GM12878 (cell line): ENCODE results near the gene MATN1. TPM values are rescaled to one million over a fixed set of nuclear protein-coding genes. Genes with fewer than 3 reads are reported as not detected.
A peak's percentile ranks its signal among the peaks of the same experiment; 100 is the strongest.

ENCODE experiments used
- ASH2L ChIP-seq: fragments of 300-600, 200-600 bp; sonication (generic); IDR thresholded peaks from 2 replicates; pipeline ENCODE4 v1.6.1; 2017; ENCODE audit warnings: low read depth, mild to moderate bottlenecking, borderline replicate concordance
- CREM ChIP-seq: IDR thresholded peaks from 2 replicates; pipeline ENCODE4 v1.6.1; 2014; ENCODE audit warnings: antibody characterized with exemption, low read depth
- CUX1 ChIP-seq: IDR thresholded peaks from 2 replicates; pipeline ENCODE4 v1.6.1; 2012; ENCODE audit warnings: improper control_type of control experiment, low read depth, low read length; ENCODE audit not compliant: insufficient replicate concordance
- ELK1 ChIP-seq: IDR thresholded peaks from 2 replicates; pipeline ENCODE4 v1.6.1; 2012; ENCODE audit warnings: low read depth, low read length, improper control_type of control experiment
- FOXK2 ChIP-seq: fragments of 450-650 bp; IDR thresholded peaks from 2 replicates; pipeline ENCODE4 v1.6.1; 2017; ENCODE audit warnings: mild to moderate bottlenecking, moderate library complexity
- HDAC2 ChIP-seq: fragments of 200-600 bp; sonication (generic); IDR thresholded peaks from 2 replicates; pipeline ENCODE4 v1.6.1; 2017
- IRF4 ChIP-seq: IDR thresholded peaks from 2 replicates; pipeline ENCODE4 v1.6.1; 2011; ENCODE audit warnings: low read depth, low read length
- JUNB ChIP-seq: IDR thresholded peaks from 2 replicates; pipeline ENCODE4 v1.6.1; 2016; ENCODE audit warnings: antibody characterized with exemption, mild to moderate bottlenecking
- LARP7 ChIP-seq: fragments of 450-650 bp; IDR thresholded peaks from 2 replicates; pipeline ENCODE4 v1.6.1; 2017; ENCODE audit warnings: mild to moderate bottlenecking
- NR2C2 ChIP-seq: IDR thresholded peaks from 2 replicates; pipeline ENCODE4 v1.6.1; 2011; ENCODE audit warnings: borderline replicate concordance, low read depth; ENCODE audit not compliant: control insufficient read depth, insufficient read length
- POLR2A ChIP-seq: IDR thresholded peaks from 2 replicates; pipeline ENCODE4 v1.6.1; 2011; ENCODE audit warnings: low read depth, mild to moderate bottlenecking, low read length
- RAD51 ChIP-seq: fragments of 450-650 bp; IDR thresholded peaks from 2 replicates; pipeline ENCODE4 v1.6.1; 2016; ENCODE audit warnings: moderate library complexity, mild to moderate bottlenecking, inconsistent platforms
- RELA ChIP-seq: fragments of 450-650 bp; IDR thresholded peaks from 2 replicates; pipeline ENCODE4 v1.8.0; 2014; ENCODE audit warnings: borderline replicate concordance; ENCODE audit not compliant: partially characterized antibody
- SMC3 ChIP-seq: IDR thresholded peaks from 2 replicates; pipeline ENCODE4 v1.6.1; 2011; ENCODE audit warnings: low read length, improper control_type of control experiment, borderline replicate concordance
- TBL1XR1 ChIP-seq: IDR thresholded peaks from 2 replicates; pipeline ENCODE4 v1.6.1; 2012; ENCODE audit warnings: low read depth, low read length, improper control_type of control experiment
- TCF3 ChIP-seq: IDR thresholded peaks from 2 replicates; pipeline ENCODE4 v1.6.1; 2012; ENCODE audit warnings: low read depth, mild to moderate bottlenecking, low read length, borderline replicate concordance; ENCODE audit not compliant: insufficient read depth
- ZNF217 ChIP-seq: fragments of 450-650 bp; IDR thresholded peaks from 2 replicates; pipeline ENCODE4 v1.6.1; 2017; ENCODE audit warnings: antibody characterized with exemption, mild to moderate bottlenecking
- polyA plus RNA-seq, 11 experiments: library from polyadenylated mRNA; depleted of rRNA in 4 of 11; unstranded in 6 of 11; stranded (reverse) in 5 of 11; fragments of >200 nt; fragmentation: Nextera tagmentation in 4 of 11; fragmentation: Illumina TruSeq in 1 of 11; extraction: Ambion mirVana in 4 of 11; extraction: Trizol in 1 of 11; gene quantifications; 1 replicate in 1 of 11; 2 replicates in 10 of 11; pipeline versions ENCODE4 v1.2.1 to v1.2.3, GENCODE V29; 2011 to 2016; ENCODE audit warnings: inconsistent platforms in 2 of 11, missing spikeins in 2 of 11, low read depth in 1 of 11
- total RNA-seq, 4 experiments: library from RNA; depleted of rRNA in 3 of 4; stranded (reverse); fragments of >200 nt in 3 of 4; fragmentation: Illumina TruSeq in 1 of 4; extraction: Trizol in 1 of 4; gene quantifications; 2 replicates each; pipeline versions ENCODE4 v1.2.1 to v1.2.3, GENCODE V29; 2013 to 2021
- TF ChIP-seq, protein P1 (sequence below): fragments of 450-650 bp; IDR thresholded peaks from 2 replicates; pipeline ENCODE4 v1.6.1; 2017; ENCODE audit warnings: mild to moderate bottlenecking, moderate library complexity
- TF ChIP-seq, protein P2 (sequence below): fragments of 450-650 bp; IDR thresholded peaks from 2 replicates; pipeline ENCODE4 v1.6.1; 2017; ENCODE audit warnings: low read depth, mild to moderate bottlenecking, moderate library complexity

The MATN1 gene
- total and polyA plus RNA-seq, 10 of the 15 experiments (the other 5 are each of a cell fraction or from before 2014, with no cell fraction given): 0.04 to 0.50 (median 0.10) TPM; not detected in 1

DNA sequence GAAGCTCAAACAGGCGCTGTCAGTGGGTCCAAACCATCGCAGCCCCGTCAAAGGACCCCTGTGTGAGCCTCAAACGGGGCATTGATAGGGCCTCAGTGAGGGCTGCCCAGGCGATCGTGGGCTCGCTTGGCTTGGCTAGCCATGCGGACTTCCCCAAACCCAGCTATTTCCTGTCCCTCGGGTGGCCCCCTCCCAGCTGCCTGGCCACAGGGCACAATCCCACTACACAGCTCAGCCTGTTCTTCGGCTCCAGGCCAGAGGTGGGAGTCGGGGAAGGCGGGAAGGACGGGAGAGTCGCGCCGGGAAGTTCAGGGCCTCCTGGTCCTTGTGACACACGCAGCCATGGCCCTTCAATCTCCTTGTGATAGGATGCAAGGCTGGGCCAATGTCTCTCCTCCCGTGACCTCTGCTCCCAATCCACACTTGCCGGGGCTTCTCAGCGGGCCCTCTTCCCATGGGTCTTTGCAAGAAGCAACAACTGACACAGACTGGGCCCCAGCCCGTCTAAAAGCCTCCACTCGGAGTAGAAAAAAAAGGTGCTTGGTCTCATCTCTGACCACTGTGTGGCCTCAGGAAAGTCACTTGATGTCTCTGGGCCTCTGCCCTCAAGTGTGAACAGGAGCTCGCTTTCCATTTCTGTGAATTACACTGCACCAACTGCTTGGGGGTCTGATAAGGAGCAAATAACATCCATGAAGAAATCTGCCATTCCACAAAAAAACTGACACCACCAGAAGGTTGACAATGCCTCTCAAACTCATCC lies 7.1 kb upstream of the MATN1 start (continued):
- TF ChIP-seq, protein P1, sequence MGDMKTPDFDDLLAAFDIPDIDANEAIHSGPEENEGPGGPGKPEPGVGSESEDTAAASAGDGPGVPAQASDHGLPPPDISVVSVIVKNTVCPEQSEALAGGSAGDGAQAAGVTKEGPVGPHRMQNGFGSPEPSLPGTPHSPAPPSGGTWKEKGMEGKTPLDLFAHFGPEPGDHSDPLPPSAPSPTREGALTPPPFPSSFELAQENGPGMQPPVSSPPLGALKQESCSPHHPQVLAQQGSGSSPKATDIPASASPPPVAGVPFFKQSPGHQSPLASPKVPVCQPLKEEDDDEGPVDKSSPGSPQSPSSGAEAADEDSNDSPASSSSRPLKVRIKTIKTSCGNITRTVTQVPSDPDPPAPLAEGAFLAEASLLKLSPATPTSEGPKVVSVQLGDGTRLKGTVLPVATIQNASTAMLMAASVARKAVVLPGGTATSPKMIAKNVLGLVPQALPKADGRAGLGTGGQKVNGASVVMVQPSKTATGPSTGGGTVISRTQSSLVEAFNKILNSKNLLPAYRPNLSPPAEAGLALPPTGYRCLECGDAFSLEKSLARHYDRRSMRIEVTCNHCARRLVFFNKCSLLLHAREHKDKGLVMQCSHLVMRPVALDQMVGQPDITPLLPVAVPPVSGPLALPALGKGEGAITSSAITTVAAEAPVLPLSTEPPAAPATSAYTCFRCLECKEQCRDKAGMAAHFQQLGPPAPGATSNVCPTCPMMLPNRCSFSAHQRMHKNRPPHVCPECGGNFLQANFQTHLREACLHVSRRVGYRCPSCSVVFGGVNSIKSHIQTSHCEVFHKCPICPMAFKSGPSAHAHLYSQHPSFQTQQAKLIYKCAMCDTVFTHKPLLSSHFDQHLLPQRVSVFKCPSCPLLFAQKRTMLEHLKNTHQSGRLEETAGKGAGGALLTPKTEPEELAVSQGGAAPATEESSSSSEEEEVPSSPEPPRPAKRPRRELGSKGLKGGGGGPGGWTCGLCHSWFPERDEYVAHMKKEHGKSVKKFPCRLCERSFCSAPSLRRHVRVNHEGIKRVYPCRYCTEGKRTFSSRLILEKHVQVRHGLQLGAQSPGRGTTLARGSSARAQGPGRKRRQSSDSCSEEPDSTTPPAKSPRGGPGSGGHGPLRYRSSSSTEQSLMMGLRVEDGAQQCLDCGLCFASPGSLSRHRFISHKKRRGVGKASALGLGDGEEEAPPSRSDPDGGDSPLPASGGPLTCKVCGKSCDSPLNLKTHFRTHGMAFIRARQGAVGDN: no peak; the same call in 1 of the 2 replicates
- no peak for TF ChIP-seq IRF4
- TF ChIP-seq LARP7: no peak
- TF ChIP-seq TBL1XR1: no peak
- no peak for TF ChIP-seq CREM
- TF ChIP-seq ASH2L: no peak
- TF ChIP-seq ZNF217: no peak
- TF ChIP-seq ELK1: no peak
- TF ChIP-seq NR2C2: no peak
- no peak for TF ChIP-seq SMC3
- no peak for TF ChIP-seq RELA
- TF ChIP-seq RAD51: no peak
- no peak for TF ChIP-seq CUX1
- TF ChIP-seq HDAC2: no peak
- no peak for TF ChIP-seq FOXK2
- TF ChIP-seq, protein P2, sequence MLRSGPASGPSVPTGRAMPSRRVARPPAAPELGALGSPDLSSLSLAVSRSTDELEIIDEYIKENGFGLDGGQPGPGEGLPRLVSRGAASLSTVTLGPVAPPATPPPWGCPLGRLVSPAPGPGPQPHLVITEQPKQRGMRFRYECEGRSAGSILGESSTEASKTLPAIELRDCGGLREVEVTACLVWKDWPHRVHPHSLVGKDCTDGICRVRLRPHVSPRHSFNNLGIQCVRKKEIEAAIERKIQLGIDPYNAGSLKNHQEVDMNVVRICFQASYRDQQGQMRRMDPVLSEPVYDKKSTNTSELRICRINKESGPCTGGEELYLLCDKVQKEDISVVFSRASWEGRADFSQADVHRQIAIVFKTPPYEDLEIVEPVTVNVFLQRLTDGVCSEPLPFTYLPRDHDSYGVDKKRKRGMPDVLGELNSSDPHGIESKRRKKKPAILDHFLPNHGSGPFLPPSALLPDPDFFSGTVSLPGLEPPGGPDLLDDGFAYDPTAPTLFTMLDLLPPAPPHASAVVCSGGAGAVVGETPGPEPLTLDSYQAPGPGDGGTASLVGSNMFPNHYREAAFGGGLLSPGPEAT: no peak
- no peak for TF ChIP-seq JUNB
- TF ChIP-seq POLR2A: peak; percentile 46
- TF ChIP-seq TCF3: peak; percentile 89
